Activated naive CD4-positive, alpha-beta T cell treated with anti-CD3 and anti-CD28 coated beads for 36 hours (primary cell): ENCODE data around the gene CLSTN2. TPM values are rescaled to one million over a fixed set of nuclear protein-coding genes. Genes with fewer than 3 reads are reported as not detected.

Experiments
- CTCF ChIA-PET: fragments of 350-600 bp; sonication (Branson Sonifier 250); formaldehyde crosslinking; loops from one replicate; lab custom pipeline; 2021; ENCODE audit warnings: antibody characterized with exemption; lab: Charles Lee
- DNase-seq: peaks from one replicate; pipeline ENCODE4 v3.0.0-alpha.2; 2020
- H3K27ac Mint-ChIP-seq: one replicate; pipeline ENCODE4 v1.8.0; 2021; ENCODE audit warnings: mild to moderate bottlenecking, mixed read lengths
- H3K27me3 Mint-ChIP-seq: one replicate; pipeline ENCODE4 v1.8.0; 2021; ENCODE audit warnings: low read depth, mixed read lengths
- H3K36me3 Mint-ChIP-seq: one replicate; pipeline ENCODE4 v1.8.0; 2021; ENCODE audit warnings: low read depth, mixed read lengths
- H3K4me1 Mint-ChIP-seq: one replicate; pipeline ENCODE4 v1.8.0; 2021; ENCODE audit warnings: low read depth, mixed read lengths
- H3K4me3 Mint-ChIP-seq: one replicate; pipeline ENCODE4 v1.8.0; 2021; ENCODE audit warnings: mild to moderate bottlenecking, moderate library complexity, mixed read lengths
- H3K9me3 Mint-ChIP-seq: one replicate; pipeline ENCODE4 v1.8.0; 2021; ENCODE audit warnings: mixed read lengths
- intact Hi-C: fragments of 100-400 bp; cut with micrococcal nuclease; formaldehyde crosslinking; loops from one replicate; pipeline ENCODE4 v1.15.1; 2023
- total RNA-seq, 2 experiments: library from RNA; stranded (reverse); gene quantifications; one replicate each; pipeline ENCODE4 v1.2.3, GENCODE V29; 2021

CLSTN2 gene
- total RNA-seq, 2 experiments from 2014 or later = not detected

- Mint-ChIP-seq H3K36me3 (no peaks in the 10 kb centered on the region), H3K27ac (no peak overlapping the region), H3K4me1 (no peaks in the 10 kb centered on the region), H3K4me3 (no peak overlapping the region), H3K27me3 (peaks cover 5% of the 10 kb centered on the region), H3K9me3 (no peaks in the 10 kb centered on the region)
- DNase-seq = no peak
- intact Hi-C loops = no loop called here
- CTCF ChIA-PET = no interaction called here
Observed at GRCh38 chr3:140344082-140344454, 409.1 kb downstream of the CLSTN2 start.

DNA sequence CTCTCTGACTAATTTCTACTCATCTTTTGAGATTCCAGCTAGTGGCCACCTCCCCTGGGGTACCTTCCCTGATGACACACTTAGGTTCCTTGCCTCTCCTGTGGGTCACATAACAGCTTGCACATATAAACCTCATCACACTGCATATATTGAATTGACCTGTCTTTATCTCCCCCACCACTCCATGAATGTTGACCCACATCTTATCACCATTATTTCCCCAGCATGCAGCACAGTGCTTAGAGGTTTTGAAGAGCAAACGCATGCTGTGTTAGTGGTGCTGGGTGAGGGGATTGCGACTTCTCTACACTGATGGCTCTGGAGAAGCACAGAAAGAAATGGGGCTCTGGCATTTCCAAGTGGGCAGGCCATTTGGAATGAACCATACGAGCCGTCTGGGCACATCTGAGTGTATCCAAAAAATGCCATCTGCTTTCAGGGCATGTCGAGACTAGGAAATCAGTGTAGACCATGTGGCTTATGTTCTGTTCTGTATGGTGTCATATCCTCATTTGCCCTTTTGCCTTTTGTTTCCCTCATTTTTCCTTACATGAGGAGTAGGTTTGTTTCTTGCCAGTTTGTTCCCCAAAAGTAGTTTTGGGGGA, 409.7 kb downstream of the CLSTN2 start:
- Mint-ChIP-seq H3K27me3 (peaks cover 4% of the 10 kb centered on the region), H3K27ac (no peak overlapping the region), H3K36me3 (no peaks in the 10 kb centered on the region), H3K4me3 (no peak overlapping the region), H3K4me1 (no peaks in the 10 kb centered on the region), H3K9me3 (no peaks in the 10 kb centered on the region)
- intact Hi-C loops = no loop called here
- CTCF ChIA-PET = no interaction called here
- DNase-seq = no peak

DNA sequence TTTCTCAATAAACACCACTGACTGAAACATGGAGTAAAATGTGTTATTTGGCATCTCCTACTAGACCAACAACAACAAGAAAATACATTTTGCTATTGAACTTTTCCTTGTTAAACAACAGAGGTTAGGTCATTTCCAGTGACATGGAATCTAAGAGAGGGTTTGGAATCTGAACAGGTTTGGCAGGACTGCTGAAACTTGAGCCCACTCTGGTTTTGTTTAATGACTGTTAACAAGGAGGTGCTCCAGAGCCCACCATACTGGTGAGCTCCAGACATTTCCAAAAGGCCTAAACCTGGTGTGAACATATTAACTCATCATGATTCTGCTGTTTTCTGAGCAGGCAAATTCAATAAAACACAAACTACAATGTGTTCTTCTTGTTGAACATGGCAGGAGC, 412.2 kb downstream of the CLSTN2 start:
- intact Hi-C loops = no loop called here
- Mint-ChIP-seq H3K27ac (no peak overlapping the region), H3K9me3 (peaks cover 3% of the 10 kb centered on the region), H3K36me3 (no peaks in the 10 kb centered on the region), H3K4me1 (no peaks in the 10 kb centered on the region), H3K4me3 (no peak overlapping the region), H3K27me3 (peaks cover 8% of the 10 kb centered on the region)
- DNase-seq = no peak
- CTCF ChIA-PET = no interaction called here

DNA sequence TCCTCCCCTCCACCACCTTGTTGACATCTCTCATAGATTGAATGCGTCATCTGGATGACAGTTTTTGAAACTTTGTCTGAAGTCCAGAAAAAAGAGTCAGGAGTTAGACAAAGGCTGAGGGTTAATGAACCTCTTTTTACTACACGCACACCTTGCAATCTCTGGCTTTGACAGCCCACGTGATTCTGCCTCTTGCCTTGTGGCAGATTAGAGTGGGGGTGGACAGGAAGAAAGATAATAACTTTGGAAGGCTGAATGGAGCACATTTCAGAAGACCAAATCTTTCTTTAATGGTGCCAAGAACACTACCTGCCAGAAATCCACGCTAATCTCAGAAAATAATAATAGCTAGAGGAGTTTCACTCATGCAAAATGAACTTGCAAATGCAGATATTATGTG, 415.0 kb downstream of the CLSTN2 start:
- no peak for DNase-seq
- no peak overlapping the region for H3K27ac Mint-ChIP-seq
- H3K27me3 Mint-ChIP-seq = peaks cover 11% of the 10 kb centered on the region
- peaks cover 3% of the 10 kb centered on the region for H3K9me3 Mint-ChIP-seq
- CTCF ChIA-PET = no interaction called here
- H3K36me3 Mint-ChIP-seq = no peaks in the 10 kb centered on the region
- no peaks in the 10 kb centered on the region for H3K4me1 Mint-ChIP-seq
- intact Hi-C loops = no loop called here
- no peak overlapping the region for H3K4me3 Mint-ChIP-seq

GRCh38 chr3:140351466-140351865, 416.5 kb downstream of the CLSTN2 start:
- H3K4me3 Mint-ChIP-seq = no peak overlapping the region
- H3K36me3 Mint-ChIP-seq = no peaks in the 10 kb centered on the region
- CTCF ChIA-PET = no interaction called here
- H3K27ac Mint-ChIP-seq = no peak overlapping the region
- no peaks in the 10 kb centered on the region for H3K4me1 Mint-ChIP-seq
- H3K27me3 Mint-ChIP-seq = peaks cover 18% of the 10 kb centered on the region
- H3K9me3 Mint-ChIP-seq = peaks cover 3% of the 10 kb centered on the region
- no peak for DNase-seq
- intact Hi-C loops = no loop called here

GRCh38 chr3:140355481-140355880, 420.5 kb downstream of the CLSTN2 start:
- no peaks in the 10 kb centered on the region for H3K36me3 Mint-ChIP-seq
- H3K4me1 Mint-ChIP-seq = no peaks in the 10 kb centered on the region
- DNase-seq = no peak
- H3K4me3 Mint-ChIP-seq = no peak overlapping the region
- H3K27ac Mint-ChIP-seq = no peak overlapping the region
- H3K9me3 Mint-ChIP-seq = no peaks in the 10 kb centered on the region
- CTCF ChIA-PET = no interaction called here
- H3K27me3 Mint-ChIP-seq = peaks cover 10% of the 10 kb centered on the region
- intact Hi-C loops = no loop called here

DNA sequence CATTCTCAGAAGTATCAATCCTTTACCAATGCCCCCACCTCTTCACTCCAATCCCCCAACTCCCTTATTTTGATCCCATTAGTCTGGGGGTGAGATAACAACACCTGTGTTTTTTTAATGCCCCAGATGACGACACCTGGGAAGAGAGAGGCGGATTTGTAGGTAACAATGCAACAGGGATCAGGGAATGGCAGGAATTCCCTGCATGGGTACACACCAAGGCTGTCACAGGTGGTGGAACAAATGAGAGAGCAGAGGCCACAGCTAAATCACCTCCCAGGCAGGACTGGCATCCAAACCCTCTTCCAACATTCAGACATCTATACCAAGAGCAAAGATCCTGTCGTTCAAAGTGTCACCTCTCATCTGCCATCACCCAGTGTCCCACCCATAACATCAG, 423.7 kb downstream of the CLSTN2 start:
- no peaks in the 10 kb centered on the region for H3K4me1 Mint-ChIP-seq
- no peak for DNase-seq
- intact Hi-C loops = no loop called here
- H3K4me3 Mint-ChIP-seq = no peak overlapping the region
- no peak overlapping the region for H3K27ac Mint-ChIP-seq
- peaks cover 10% of the 10 kb centered on the region for H3K27me3 Mint-ChIP-seq
- CTCF ChIA-PET = no interaction called here
- H3K36me3 Mint-ChIP-seq = no peaks in the 10 kb centered on the region
- H3K9me3 Mint-ChIP-seq = no peaks in the 10 kb centered on the region

- H3K36me3 Mint-ChIP-seq = no peaks in the 10 kb centered on the region
- intact Hi-C loops = no loop called here
- H3K27me3 Mint-ChIP-seq = peaks cover 10% of the 10 kb centered on the region
- H3K27ac Mint-ChIP-seq = no peak overlapping the region
- H3K4me3 Mint-ChIP-seq = no peak overlapping the region
- no peak for DNase-seq
- CTCF ChIA-PET = no interaction called here
- no peaks in the 10 kb centered on the region for H3K9me3 Mint-ChIP-seq
- no peaks in the 10 kb centered on the region for H3K4me1 Mint-ChIP-seq
Observed at GRCh38 chr3:140359233-140359995, 424.4 kb downstream of the CLSTN2 start.

- Mint-ChIP-seq H3K9me3 (no peaks in the 10 kb centered on the region), H3K4me1 (no peaks in the 10 kb centered on the region), H3K4me3 (no peak overlapping the region), H3K36me3 (no peaks in the 10 kb centered on the region), H3K27ac (no peak overlapping the region), H3K27me3 (peaks cover 6% of the 10 kb centered on the region)
- CTCF ChIA-PET = no interaction called here
- intact Hi-C loops = no loop called here
- no peak for DNase-seq
Observed at GRCh38 chr3:140360332-140360731, 425.3 kb downstream of the CLSTN2 start.

- no peaks in the 10 kb centered on the region for H3K27me3 Mint-ChIP-seq
- no peaks in the 10 kb centered on the region for H3K9me3 Mint-ChIP-seq
- H3K36me3 Mint-ChIP-seq = no peaks in the 10 kb centered on the region
- intact Hi-C loops = no loop called here
- no peak overlapping the region for H3K27ac Mint-ChIP-seq
- CTCF ChIA-PET = no interaction called here
- H3K4me1 Mint-ChIP-seq = no peaks in the 10 kb centered on the region
- DNase-seq = peak; percentile 23
- H3K4me3 Mint-ChIP-seq = no peak overlapping the region
Observed at GRCh38 chr3:140363801-140364200, 428.8 kb downstream of the CLSTN2 start.

DNA sequence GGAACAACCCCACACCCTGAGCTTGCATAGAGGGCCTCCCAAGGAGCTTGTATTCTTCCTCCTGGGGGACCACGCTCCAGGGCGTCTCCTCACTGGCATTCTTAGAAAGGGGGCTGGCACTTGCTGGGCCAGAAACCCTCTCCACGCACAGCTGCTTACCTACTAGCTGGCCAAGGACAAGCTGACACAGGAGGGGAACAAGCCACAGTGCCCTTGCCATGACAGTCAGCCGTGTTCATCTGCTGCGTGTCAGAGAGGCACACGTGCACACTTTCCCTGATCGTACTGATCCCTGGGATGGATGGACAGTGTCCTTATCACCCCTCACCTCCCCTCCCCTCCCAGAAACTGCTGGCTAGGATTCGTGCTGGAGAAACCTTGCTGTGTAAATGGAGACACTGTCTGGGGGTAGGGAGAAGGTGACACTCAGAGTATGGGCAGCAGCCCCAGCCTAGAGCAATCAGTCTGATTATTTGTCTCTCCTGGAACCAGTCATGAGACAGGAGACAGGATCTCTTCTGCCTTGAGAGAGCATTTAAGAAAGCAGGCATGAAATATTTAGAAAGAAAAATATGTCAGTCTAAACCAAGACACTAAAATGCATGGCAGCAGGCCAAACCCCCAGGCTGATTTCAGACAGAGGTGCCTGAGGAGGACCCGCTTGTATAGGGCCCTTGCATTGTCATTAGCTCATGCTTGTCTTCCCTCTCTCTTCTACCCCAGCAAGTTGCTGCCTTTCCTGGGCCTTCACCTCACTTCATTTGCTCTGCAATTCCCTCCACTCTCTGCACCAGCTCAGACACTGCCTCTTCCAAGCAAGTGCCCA, 431.1 kb downstream of the CLSTN2 start:
- CTCF ChIA-PET = no interaction called here
- Mint-ChIP-seq H3K27me3 (peaks cover 1% of the 10 kb centered on the region), H3K4me1 (no peaks in the 10 kb centered on the region), H3K27ac (no peak overlapping the region), H3K36me3 (no peaks in the 10 kb centered on the region), H3K9me3 (no peaks in the 10 kb centered on the region), H3K4me3 (no peak overlapping the region)
- intact Hi-C loops = no loop called here
- DNase-seq = no peak

DNA sequence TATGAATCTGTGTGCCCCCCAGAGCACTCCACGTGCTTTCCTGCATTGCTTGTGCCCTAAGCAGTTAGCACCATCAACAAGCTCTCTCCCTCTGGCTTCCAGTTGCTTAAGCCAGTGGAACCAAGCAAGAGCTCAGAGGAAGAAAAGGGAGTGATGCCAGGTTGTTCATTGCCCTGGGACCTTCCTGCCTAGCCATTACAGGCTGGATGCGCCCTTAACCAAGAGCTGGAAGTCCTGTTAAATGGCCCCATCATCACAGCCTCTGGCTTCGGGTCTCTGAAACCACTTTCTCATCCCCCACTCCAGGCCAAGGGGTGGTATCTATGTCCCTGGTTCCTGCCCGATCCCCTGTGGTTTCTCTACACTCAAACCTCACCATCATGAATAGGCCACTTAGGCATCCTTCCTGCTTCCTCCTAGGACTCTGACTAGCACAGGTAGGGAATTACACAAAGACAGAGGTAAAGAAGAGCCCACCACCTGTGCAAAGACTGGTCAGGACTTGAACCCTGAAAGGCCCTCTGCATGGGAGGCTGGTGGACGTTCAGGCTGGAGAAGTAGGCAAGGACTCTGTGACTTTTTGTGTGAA, 433.3 kb downstream of the CLSTN2 start:
- H3K27me3 Mint-ChIP-seq = peaks cover 2% of the 10 kb centered on the region
- no peak overlapping the region for H3K4me3 Mint-ChIP-seq
- no peak overlapping the region for H3K27ac Mint-ChIP-seq
- CTCF ChIA-PET = no interaction called here
- DNase-seq = no peak
- intact Hi-C loops = no loop called here
- no peaks in the 10 kb centered on the region for H3K9me3 Mint-ChIP-seq
- no peaks in the 10 kb centered on the region for H3K4me1 Mint-ChIP-seq
- H3K36me3 Mint-ChIP-seq = no peaks in the 10 kb centered on the region
